HG03521 (cell line): Measurements from ENCODE around the gene TSEN54.

Experiments used
- ATAC-seq: cut with Tn5 transposase; IDR thresholded peaks from one replicate; pipeline ENCODE4 v1.9.1; 2021; ENCODE audit warnings: mild to moderate bottlenecking, moderate library complexity; ENCODE audit not compliant: unreplicated experiment

TSEN54 gene

GRCh38 chr17:75502721-75503329, 13.5 kb upstream of the TSEN54 start:
- ATAC-seq, result no peak

- no peak for ATAC-seq
These were observed 12.9 kb upstream of the TSEN54 start for GRCh38 chr17:75503337-75503950.

GRCh38 chr17:75503976-75504346, 12.4 kb upstream of the TSEN54 start:
- ATAC-seq, result no peak

GRCh38 chr17:75504347-75505151, 11.8 kb upstream of the TSEN54 start:
- no peak for ATAC-seq

- no peak for ATAC-seq
These were observed 11.2 kb upstream of the TSEN54 start for GRCh38 chr17:75505152-75505409.

GRCh38 chr17:75505640-75506039, 10.7 kb upstream of the TSEN54 start:
- no peak for ATAC-seq

- no peak for ATAC-seq
These were observed 10.2 kb upstream of the TSEN54 start for GRCh38 chr17:75506134-75506533.

GRCh38 chr17:75506888-75507287, 9.4 kb upstream of the TSEN54 start:
- ATAC-seq, result no peak

- no peak for ATAC-seq
These were observed 8.3 kb upstream of the TSEN54 start for GRCh38 chr17:75507733-75508719.

GRCh38 chr17:75508931-75509361, 7.4 kb upstream of the TSEN54 start:
- ATAC-seq, result no peak

GRCh38 chr17:75509528-75510258, 6.6 kb upstream of the TSEN54 start:
- no peak for ATAC-seq

GRCh38 chr17:75511270-75511609, 5.1 kb upstream of the TSEN54 start:
- ATAC-seq, result no peak

- no peak for ATAC-seq
These were observed 4.4 kb upstream of the TSEN54 start for GRCh38 chr17:75511610-75512575.

GRCh38 chr17:75512926-75513640, 3.2 kb upstream of the TSEN54 start:
- ATAC-seq, result no peak

GRCh38 chr17:75513641-75514000, 2.7 kb upstream of the TSEN54 start:
- ATAC-seq, result no peak

GRCh38 chr17:75514299-75514918, 1.9 kb upstream of the TSEN54 start:
- ATAC-seq, result no peak

GRCh38 chr17:75514919-75515495, 1.3 kb upstream of the TSEN54 start:
- ATAC-seq, result no peak
